D721Med (cell line): ENCODE results near the gene CLNS1A.

Experiments used
- DNase-seq: peaks from one replicate; pipeline ENCODE4 v3.0.0; 2011; ENCODE audit warnings: low spot score; ENCODE audit not compliant: insufficient read length
- FAIRE-seq: peaks from 2 replicates; lab custom pipeline; 2011; peaks lifted over from hg19 to GRCh38; lab: Jason Lieb, UNC
- TF ChIP-seq, protein P1 (sequence below): IDR thresholded peaks from 2 replicates; pipeline ENCODE4 v1.5.1; 2012; ENCODE audit warnings: mild to moderate bottlenecking, control low read depth; ENCODE audit not compliant: insufficient read depth; ENCODE audit errors: missing control alignments

The CLNS1A gene

DNA sequence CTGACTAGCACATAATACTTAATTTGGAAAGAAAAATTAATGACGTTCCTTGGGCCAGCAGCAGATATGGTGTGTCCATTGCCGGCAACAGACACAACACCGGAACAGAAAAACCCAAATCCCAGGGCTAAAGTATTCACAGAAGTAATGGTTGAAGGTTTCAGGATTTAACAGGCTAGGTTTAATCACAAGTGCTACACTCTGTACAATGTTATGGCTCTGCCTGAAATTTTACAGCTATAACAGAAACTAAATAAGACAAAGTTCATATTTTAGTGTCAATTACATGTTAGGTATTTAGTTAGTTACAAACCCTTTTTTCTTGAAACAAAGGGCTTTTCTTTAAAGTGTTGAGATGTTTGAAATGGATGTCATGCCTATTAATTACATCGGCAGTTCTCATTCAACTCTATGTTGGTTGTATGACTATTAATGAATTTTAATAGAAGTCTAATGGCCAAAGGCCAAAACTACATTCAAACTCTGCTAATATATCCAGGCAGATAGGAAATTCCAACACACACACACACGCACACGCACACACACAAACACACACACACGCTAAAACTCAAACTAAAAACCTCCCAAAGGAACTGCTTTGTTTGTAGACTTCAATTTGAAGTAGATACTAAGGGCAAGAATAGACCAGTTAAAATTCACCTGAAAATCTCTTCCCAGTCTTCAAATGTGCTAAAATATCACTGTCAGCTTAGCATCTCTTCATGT lies 27.8 kb upstream of the CLNS1A start:
- no peak for FAIRE-seq
- TF ChIP-seq, protein P1, sequence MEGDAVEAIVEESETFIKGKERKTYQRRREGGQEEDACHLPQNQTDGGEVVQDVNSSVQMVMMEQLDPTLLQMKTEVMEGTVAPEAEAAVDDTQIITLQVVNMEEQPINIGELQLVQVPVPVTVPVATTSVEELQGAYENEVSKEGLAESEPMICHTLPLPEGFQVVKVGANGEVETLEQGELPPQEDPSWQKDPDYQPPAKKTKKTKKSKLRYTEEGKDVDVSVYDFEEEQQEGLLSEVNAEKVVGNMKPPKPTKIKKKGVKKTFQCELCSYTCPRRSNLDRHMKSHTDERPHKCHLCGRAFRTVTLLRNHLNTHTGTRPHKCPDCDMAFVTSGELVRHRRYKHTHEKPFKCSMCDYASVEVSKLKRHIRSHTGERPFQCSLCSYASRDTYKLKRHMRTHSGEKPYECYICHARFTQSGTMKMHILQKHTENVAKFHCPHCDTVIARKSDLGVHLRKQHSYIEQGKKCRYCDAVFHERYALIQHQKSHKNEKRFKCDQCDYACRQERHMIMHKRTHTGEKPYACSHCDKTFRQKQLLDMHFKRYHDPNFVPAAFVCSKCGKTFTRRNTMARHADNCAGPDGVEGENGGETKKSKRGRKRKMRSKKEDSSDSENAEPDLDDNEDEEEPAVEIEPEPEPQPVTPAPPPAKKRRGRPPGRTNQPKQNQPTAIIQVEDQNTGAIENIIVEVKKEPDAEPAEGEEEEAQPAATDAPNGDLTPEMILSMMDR = no peak

DNA sequence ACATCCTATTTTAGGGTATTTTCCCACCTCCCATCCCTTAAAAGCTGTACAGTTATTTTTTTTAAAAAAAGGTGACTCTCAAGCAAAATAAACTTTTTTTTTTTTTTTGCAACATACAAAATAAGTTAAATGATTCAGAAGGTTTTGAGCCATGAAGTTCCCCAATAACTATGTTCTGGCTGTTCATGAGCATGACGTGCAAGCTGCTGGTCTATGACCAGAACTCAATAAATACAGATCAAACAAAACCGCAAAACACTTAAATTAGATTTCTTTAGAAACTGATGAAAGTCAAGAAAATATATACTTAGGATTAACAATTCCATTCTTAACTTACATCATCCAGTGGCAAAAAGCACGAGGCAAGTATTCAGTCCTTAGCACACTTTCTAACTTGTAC lies 24.1 kb upstream of the CLNS1A start:
- no peak for DNase-seq
- FAIRE-seq = no peak
- TF ChIP-seq, protein P1 = no peak

More for the DNA sequence above, 27.8 kb upstream of the CLNS1A start:
- DNase-seq = no peak

DNA sequence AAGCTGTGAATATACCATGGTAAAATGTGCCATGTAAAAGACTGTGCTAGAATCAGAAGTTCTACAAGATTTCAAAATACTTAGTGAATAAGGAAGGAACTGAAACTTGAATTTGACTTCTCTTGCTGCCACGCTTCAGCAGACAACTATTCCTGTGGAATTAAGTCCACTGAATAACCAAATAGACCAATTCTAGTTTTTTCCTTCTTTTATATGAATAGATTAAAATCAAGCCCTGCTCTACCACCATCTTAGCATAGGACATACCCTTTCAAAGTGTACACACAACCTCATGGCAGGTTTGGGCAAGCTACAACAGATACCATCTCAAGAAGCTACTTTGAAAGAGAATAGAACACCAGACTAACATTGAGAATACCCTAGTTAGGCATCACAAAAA lies 23.4 kb upstream of the CLNS1A start:
- TF ChIP-seq, protein P1 = no peak
- FAIRE-seq (no peak), DNase-seq (no peak)

GRCh38 chr11:77658213-77659013 lies 20.8 kb upstream of the CLNS1A start:
- TF ChIP-seq, protein P1 = no peak
- no peak for FAIRE-seq

GRCh38 chr11:77656362-77656761 lies 18.8 kb upstream of the CLNS1A start:
- DNase-seq (no peak), FAIRE-seq (no peak)
- TF ChIP-seq, protein P1 = no peak

More at GRCh38 chr11:77658213-77659013, 20.8 kb upstream of the CLNS1A start:
- DNase-seq = no peak

GRCh38 chr11:77654770-77655434 lies 17.3 kb upstream of the CLNS1A start:
- TF ChIP-seq, protein P1 = no peak
- FAIRE-seq (no peak), DNase-seq (no peak)
